Activated T-helper 1 cell treated with anti-CD3 and anti-CD28 coated beads, Interleukin-12 subunit alpha, Interleukin-12 subunit beta, Interleukin-2, Interleukin-4 antibody, amounts not matched to agents 30 ng/mL and 10 ng/mL and 1 ng/mL, durations not matched to agents 14 hours and 24 hours and 36 hours (primary cell): ENCODE measurements around the gene CFAP251. TPM values are rescaled to one million over a fixed set of nuclear protein-coding genes. Genes with fewer than 3 reads are reported as not detected.

Experiments
- DNase-seq: peaks from one replicate; pipeline ENCODE4 v3.0.0; 2021; ENCODE audit warnings: low spot score
- H3K27ac Mint-ChIP-seq: one replicate; pipeline ENCODE4 v1.8.0; 2021; ENCODE audit warnings: mild to moderate bottlenecking, mixed read lengths
- H3K27me3 Mint-ChIP-seq: one replicate; pipeline ENCODE4 v1.8.0; 2022; ENCODE audit warnings: mild to moderate bottlenecking, moderate library complexity, mixed read lengths; ENCODE audit not compliant: insufficient read depth
- H3K36me3 Mint-ChIP-seq: one replicate; pipeline ENCODE4 v1.8.0; 2021; ENCODE audit warnings: low read depth, mixed read lengths
- H3K4me1 Mint-ChIP-seq: one replicate; pipeline ENCODE4 v1.8.0; 2021; ENCODE audit warnings: low read depth, mixed read lengths
- H3K4me3 Mint-ChIP-seq: one replicate; pipeline ENCODE4 v1.8.0; 2021; ENCODE audit warnings: mild to moderate bottlenecking, moderate library complexity, mixed read lengths
- H3K9me3 Mint-ChIP-seq: one replicate; pipeline ENCODE4 v1.8.0; 2021; ENCODE audit warnings: mixed read lengths
- intact Hi-C: fragments of 100-400 bp; cut with micrococcal nuclease; formaldehyde crosslinking; loops from one replicate; pipeline ENCODE4 v1.15.1; 2024
- total RNA-seq: library from RNA; stranded (reverse); gene quantifications from 2 replicates; pipeline ENCODE4 v1.2.3, GENCODE V29; 2022

The CFAP251 gene
- total RNA-seq, 1 donor from 2014 or later = 0.65 TPM

DNA sequence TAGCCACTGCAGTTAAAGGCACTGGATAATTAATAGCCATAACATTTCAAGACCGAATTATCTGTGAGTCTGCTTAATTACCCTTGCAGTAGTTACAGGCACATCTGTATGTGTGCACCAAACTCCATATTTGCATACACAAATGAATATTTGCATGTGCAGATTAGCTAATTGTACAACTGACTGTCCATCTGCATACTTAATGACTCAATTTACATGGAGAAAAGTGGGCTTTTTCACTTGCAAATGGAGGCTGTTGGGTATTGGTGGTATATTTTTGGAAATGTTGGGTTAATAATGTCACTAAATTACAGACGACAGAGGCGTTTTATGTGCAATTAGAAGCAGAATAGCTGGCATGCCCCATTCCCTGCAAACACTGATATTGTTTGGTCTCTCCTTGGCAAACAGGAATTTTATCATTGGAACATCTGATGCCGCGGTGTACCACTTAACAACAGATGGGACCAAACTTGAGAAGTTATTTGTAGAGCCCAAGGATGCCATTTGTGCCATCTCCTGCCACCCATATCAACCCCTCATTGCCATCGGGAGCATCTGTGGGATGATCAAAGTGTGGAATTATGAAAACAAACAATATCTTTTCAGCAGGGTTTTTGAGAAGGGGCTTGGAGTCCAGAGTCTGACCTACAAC is 39.6 kb downstream of the CFAP251 start:
- Mint-ChIP-seq H3K27ac (no peak overlapping the region), H3K9me3 (peaks cover 4% of the 10 kb centered on the region), H3K4me3 (no peak overlapping the region), H3K27me3 (peaks cover 3% of the 10 kb centered on the region), H3K4me1 (no peaks in the 10 kb centered on the region), H3K36me3 (no peaks in the 10 kb centered on the region)
- intact Hi-C loops = no loop called here
- no peak for DNase-seq

GRCh38 chr12:121958541-121959240 is 40.3 kb downstream of the CFAP251 start:
- DNase-seq = no peak
- intact Hi-C loops = no loop called here
- peaks cover under 1% of the 10 kb centered on the region for H3K9me3 Mint-ChIP-seq

DNA sequence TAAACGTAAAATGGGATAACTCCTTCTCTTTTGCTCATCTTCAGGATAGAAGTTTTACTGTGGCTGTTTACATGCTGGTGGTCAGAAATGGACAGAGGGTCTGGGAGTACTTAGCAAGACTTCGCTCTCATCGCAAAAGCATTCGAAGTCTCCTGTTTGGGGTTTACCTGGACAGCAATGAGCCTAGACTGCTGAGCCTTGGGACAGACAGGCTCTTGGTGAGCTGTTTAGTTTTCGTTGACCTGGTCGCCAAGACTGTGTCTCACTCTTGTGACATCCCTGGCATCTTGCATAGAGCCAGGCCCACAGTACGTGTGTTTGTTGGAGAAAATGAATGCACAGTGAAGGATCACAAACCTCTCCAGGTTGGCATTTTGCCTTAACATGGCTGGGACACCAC is 42.1 kb downstream of the CFAP251 start:
- Mint-ChIP-seq H3K4me3 (no peak overlapping the region), H3K27me3 (no peaks in the 10 kb centered on the region), H3K27ac (no peak overlapping the region), H3K4me1 (no peaks in the 10 kb centered on the region), H3K9me3 (no peaks in the 10 kb centered on the region), H3K36me3 (no peaks in the 10 kb centered on the region)
- DNase-seq = no peak
- intact Hi-C loops = no loop called here

More at GRCh38 chr12:121958541-121959240, 40.3 kb downstream of the CFAP251 start:
- Mint-ChIP-seq H3K27ac (no peak overlapping the region), H3K36me3 (no peaks in the 10 kb centered on the region), H3K27me3 (peaks cover 2% of the 10 kb centered on the region), H3K4me1 (no peaks in the 10 kb centered on the region), H3K4me3 (no peak overlapping the region)

DNA sequence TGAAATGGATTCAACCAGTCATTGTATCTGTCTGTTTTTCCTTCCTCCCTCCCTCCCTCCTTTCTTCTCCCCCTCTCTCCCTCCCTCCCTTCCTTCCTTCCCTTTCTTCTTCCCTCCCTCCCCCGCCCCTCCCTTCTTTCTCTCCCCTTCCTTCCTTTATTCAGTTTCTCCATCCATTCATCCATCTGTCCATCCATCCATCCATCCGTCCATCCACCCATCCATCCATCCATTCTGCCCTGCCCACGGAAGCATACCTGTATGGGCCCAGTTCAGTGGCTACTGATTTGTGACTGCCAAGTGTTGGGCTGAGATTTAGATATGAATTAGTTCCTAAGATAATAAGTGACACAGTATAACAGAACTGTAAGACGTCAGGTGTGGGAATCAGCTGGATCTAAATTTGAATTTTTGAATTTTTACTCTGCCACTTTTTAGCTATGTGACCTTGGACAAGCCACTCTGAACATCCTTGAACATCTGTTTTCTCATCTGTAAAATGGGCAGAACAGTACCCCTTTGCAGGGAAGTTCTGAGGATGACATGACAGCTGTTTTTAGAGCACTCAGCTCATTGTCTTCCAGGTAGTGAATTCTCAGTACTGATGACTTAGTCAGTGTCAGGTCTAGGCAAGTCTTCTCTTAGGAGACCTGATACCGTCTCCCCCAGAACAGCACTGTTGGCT is 42.9 kb downstream of the CFAP251 start:
- no peak for DNase-seq
- no peaks in the 10 kb centered on the region for H3K36me3 Mint-ChIP-seq
- H3K27ac Mint-ChIP-seq = no peak overlapping the region
- intact Hi-C loops = no loop called here
- no peaks in the 10 kb centered on the region for H3K27me3 Mint-ChIP-seq
- no peaks in the 10 kb centered on the region for H3K4me1 Mint-ChIP-seq
- H3K4me3 Mint-ChIP-seq = no peak overlapping the region
- H3K9me3 Mint-ChIP-seq = no peaks in the 10 kb centered on the region

DNA sequence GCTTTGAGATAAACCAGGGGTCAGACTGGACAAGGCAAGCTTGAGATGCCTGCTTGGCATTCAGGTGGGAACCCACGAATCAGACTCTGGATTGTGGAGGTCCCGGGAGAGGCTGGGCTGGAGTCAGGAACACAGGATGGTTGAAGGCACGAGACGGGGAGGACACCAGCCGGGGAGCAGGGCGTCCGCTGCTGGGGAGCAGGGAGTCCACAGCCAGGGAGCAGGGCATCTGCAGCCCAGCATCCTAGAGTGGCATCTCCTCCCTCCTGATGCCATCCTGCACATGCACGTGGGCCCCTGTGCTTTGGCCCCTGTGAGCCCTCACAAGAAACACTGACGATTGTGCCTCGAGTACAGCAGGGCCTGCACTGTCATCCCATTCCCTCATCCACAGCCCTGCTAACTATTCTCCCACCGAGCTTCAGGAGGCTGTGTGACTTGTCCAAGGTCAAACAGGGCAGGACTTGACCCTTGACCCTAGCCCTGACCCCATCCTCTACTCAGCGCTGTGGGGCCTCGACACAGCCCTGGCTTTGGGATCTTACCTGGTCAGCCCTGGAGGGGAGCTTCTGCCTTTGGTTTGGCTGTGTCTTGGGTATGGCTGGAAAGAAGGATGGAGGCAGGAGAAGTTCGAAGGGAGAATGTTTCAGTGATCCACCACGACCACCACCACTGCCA is 45.1 kb downstream of the CFAP251 start:
- Mint-ChIP-seq H3K4me3 (no peak overlapping the region), H3K4me1 (no peaks in the 10 kb centered on the region), H3K27me3 (no peaks in the 10 kb centered on the region), H3K27ac (no peak overlapping the region), H3K36me3 (no peaks in the 10 kb centered on the region), H3K9me3 (no peaks in the 10 kb centered on the region)
- intact Hi-C loops = no loop called here
- DNase-seq = no peak

DNA sequence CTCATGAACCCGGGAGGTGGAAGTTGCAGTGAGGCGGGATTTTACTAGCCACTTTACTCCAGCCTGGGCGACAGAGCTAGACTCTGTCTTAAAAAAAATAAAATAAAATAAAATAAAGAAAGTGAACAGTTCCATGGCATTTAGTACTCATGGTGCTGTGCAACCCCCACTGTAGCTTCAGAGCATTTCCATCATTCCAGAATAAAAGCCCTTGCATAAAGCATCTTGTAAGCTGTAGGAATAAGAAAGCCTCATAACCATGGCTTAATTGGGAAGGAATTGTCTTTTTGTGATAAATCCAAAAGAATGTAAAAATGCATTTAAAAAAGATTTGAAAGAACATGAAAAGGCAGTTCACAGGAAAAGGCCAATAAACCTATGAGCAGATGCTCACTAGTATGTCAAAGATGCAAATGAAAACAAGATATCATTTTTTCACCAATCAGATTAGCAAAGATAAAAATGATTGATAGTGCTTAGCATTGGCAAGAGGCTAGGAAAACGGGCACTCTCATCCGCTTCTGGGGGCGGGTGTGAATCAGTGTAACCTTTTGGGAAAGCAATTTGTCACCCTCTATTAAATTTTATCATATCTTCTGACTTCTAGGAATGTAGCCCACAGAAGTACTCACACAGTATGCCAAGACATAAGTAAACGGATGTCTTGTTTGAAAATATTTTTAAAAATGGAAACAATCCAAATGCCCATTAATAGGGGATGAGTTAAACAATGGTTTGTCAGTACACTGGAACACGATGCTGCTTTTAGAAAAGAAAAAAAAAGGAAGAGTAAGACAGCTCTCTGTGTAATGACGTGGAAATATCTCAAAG is 46.6 kb downstream of the CFAP251 start:
- intact Hi-C loops = no loop called here
- Mint-ChIP-seq H3K9me3 (no peaks in the 10 kb centered on the region), H3K4me3 (no peak overlapping the region), H3K4me1 (no peaks in the 10 kb centered on the region), H3K36me3 (no peaks in the 10 kb centered on the region), H3K27ac (no peak overlapping the region), H3K27me3 (no peaks in the 10 kb centered on the region)
- no peak for DNase-seq

DNA sequence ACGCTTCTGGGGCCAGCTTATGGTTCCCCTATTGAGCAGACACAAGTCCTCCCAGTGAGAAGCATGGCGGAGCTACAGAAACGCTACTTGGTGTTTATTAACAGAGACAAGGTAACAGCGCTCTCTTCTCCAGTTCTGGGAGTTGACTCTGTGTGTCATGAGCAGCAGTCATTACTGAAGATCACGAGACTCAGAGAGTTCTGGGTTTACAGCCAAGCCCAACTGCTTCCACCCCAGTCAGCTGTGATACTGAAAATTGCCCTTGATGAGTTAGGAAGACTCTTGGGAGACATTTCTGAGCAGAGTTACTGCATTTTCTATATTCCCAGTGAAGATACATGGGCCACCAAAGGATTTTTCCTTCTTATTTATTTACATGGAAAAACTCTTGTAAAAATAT is 48.6 kb downstream of the CFAP251 start:
- Mint-ChIP-seq H3K4me3 (no peak overlapping the region), H3K27ac (no peak overlapping the region), H3K9me3 (peaks cover under 1% of the 10 kb centered on the region), H3K27me3 (no peaks in the 10 kb centered on the region), H3K36me3 (no peaks in the 10 kb centered on the region), H3K4me1 (no peaks in the 10 kb centered on the region)
- intact Hi-C loops = no loop called here
- DNase-seq = no peak

DNA sequence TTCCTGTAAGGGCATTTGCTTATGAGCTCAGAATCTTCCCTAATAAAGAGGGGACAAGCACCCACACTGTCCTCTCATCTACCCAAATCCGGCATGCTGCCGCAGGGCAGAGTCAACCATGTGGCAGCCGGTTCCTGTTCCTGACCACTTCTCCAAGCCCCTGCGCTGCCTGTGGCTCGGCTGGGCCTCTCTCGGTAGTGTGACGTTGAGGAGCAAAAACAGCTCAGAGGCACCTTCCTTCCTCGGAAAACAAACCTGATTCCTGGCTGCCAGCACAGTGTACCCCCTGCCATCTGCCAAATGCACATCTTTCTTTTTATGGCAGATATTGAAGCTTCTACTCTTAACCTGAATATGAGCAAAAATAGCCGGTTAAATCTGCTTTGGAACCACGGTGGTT is 50.5 kb downstream of the CFAP251 start:
- Mint-ChIP-seq H3K9me3 (peaks cover 12% of the 10 kb centered on the region), H3K4me3 (no peak overlapping the region), H3K27ac (no peak overlapping the region), H3K4me1 (no peaks in the 10 kb centered on the region), H3K27me3 (no peaks in the 10 kb centered on the region), H3K36me3 (no peaks in the 10 kb centered on the region)
- intact Hi-C loops = no loop called here
- no peak for DNase-seq

DNA sequence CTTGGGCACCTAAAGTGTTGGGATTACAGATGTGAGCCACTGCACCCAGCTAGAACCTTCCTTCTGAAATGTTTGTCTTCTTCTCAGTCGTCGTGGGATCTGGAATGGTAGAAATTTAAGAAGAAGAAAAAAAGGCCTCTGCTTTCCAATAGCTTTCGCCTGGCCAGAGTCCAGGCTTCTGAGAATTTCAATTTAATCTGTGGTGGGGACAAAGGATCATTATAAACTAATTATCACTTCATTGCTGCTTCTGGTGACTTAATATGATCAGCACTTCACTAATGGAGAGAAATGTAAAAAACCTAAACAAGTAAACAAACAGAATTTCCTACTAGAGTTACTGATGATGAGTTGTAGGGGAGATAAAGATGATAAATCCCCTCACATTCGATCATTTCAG is 51.3 kb downstream of the CFAP251 start:
- DNase-seq = no peak
- peaks cover 16% of the 10 kb centered on the region for H3K9me3 Mint-ChIP-seq
- no peaks in the 10 kb centered on the region for H3K27me3 Mint-ChIP-seq
- no peaks in the 10 kb centered on the region for H3K36me3 Mint-ChIP-seq
- no peak overlapping the region for H3K4me3 Mint-ChIP-seq
- H3K4me1 Mint-ChIP-seq = no peaks in the 10 kb centered on the region
- intact Hi-C loops = no loop called here
- no peak overlapping the region for H3K27ac Mint-ChIP-seq

GRCh38 chr12:121970581-121971300 is 52.3 kb downstream of the CFAP251 start:
- no peaks in the 10 kb centered on the region for H3K4me1 Mint-ChIP-seq
- no peaks in the 10 kb centered on the region for H3K36me3 Mint-ChIP-seq
- no peak for DNase-seq
- H3K27ac Mint-ChIP-seq = no peak overlapping the region
- H3K9me3 Mint-ChIP-seq = peaks cover 16% of the 10 kb centered on the region
- no peaks in the 10 kb centered on the region for H3K27me3 Mint-ChIP-seq
- intact Hi-C loops = no loop called here
- H3K4me3 Mint-ChIP-seq = no peak overlapping the region

DNA sequence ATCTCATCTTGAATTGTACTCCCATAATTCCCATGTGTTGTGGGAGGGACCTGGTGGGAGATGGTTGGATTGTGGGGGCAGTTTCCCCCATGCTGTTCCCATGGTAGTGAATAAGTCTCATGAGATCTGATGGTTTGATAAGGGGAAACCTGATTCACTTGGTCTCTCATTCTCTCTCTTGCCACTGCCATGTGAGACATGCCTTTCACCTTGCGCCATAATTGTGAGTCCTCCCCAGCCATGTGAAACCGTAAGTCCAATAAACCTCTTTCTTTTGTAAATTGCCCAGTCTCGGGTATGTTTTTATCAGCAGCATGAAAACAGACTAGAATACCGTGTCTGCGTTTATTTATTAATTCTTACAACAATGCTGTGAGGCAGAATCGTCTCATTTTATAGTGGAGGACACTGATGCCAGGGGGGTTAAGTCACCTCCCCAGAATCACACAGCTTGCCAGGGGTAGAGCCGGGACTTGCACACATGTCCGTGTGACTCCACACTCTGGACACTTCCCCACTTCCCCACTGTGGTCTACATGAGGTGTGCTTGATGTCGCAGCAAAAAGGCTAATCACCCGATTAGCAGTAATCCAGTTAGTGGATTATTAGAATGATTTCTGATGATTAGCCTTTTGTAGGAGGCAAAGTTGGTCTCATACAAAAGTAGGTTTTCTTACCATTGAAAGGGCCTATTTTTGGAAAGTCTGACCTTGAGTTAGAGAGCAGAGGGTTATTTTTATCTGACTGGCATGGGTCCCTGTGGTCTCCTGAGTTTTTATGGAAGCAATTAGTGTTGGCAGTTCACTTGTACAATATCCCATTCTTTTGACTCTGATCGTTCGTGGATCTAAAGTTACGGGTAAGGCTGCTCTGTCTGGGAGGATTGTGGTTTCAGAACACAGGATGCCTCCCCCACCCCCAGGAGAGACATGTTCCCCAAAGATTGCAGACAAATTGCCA is 55.9 kb downstream of the CFAP251 start:
- Mint-ChIP-seq H3K36me3 (no peaks in the 10 kb centered on the region), H3K9me3 (peaks cover 16% of the 10 kb centered on the region), H3K4me3 (no peak overlapping the region), H3K27ac (no peak overlapping the region), H3K27me3 (peaks cover 2% of the 10 kb centered on the region), H3K4me1 (no peaks in the 10 kb centered on the region)
- intact Hi-C loops = no loop called here
- no peak for DNase-seq
